OCI-M2 (cell line): ENCODE measurements around the gene CADM3.
A peak's percentile ranks its signal among the peaks of the same experiment; 100 is the strongest.

Source experiments
- DNase-seq: peaks from one replicate; lab custom pipeline; 2025; ENCODE audit not compliant: unreplicated experiment; lab: John Stamatoyannopoulos, UW

The CADM3 gene, protein sequence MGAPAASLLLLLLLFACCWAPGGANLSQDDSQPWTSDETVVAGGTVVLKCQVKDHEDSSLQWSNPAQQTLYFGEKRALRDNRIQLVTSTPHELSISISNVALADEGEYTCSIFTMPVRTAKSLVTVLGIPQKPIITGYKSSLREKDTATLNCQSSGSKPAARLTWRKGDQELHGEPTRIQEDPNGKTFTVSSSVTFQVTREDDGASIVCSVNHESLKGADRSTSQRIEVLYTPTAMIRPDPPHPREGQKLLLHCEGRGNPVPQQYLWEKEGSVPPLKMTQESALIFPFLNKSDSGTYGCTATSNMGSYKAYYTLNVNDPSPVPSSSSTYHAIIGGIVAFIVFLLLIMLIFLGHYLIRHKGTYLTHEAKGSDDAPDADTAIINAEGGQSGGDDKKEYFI

DNA sequence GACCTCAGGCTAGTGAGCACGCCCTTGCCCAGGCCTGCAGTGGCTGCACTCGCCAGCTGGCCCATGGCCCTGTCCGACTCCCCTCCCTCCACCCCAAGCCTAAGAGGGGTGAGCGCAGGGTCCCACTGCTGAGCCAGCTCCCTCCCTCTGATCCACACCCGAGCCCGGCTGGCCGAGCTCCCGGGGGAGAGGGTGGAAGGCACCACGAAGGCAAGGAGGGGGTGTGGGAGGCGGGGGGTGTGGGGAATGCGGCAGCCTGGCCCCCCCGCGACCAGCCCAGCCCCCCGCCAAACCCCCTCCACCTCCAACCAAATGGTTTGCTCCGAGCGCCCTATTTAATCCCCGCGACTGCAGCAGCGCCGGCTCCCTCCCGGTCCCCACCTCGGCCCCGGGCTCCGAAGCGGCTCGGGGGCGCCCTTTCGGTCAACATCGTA, at the start of gene CADM3:
CADM3 (plus strand) TSS at position 362 of the 434 bp plus-strand sequence. CDS start 151 bp downstream, outside the sequence.
- no peak for DNase-seq

DNA sequence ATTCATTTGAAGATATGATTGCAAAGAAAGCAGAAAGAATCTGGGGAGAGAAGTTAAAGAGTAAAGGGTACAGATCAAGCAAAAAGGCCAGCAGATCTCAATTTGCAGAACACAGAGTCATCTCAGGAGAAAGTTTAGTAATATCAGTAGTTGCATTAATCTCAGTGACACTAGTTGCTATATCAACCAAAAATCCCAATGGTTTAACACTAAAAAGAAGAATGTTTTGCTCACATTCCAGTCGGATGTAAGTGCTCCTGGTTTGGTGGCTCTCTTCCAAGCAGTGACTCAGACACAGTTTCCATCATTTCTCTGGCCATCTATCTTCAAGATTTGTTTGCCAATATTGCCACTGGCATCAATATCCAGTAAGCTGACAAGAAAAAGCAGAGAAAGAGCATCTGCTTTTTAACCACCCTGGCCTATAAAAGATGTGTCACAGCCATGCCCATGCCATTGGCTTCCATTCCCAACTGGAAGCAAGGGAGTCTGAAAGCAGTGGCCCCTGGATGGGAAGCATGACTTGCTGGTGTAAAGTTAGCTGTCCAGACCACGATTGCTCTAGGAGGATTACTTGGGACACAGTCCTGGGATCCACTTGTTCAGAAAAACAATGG, 49.3 kb upstream of the CADM3 start:
- no peak for DNase-seq

DNA sequence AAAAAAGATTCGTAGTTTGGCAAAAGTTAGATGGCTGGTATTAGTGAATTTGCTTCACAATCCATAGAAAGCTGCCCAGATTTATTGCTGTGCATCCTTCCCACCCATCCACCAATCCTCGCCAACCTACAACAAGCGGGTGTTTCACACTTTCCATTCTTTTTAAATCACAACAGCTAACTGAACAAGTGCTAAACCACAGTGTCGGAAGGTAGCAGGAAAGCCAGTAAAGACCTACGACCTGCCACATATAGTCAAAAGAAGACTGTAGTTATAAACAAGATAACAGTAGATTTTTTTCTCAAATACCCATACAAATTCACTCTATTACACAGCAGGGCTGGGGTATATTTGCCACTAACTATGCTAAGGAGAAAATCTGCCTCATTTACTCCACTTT, 47.8 kb upstream of the CADM3 start:
- no peak for DNase-seq

DNA sequence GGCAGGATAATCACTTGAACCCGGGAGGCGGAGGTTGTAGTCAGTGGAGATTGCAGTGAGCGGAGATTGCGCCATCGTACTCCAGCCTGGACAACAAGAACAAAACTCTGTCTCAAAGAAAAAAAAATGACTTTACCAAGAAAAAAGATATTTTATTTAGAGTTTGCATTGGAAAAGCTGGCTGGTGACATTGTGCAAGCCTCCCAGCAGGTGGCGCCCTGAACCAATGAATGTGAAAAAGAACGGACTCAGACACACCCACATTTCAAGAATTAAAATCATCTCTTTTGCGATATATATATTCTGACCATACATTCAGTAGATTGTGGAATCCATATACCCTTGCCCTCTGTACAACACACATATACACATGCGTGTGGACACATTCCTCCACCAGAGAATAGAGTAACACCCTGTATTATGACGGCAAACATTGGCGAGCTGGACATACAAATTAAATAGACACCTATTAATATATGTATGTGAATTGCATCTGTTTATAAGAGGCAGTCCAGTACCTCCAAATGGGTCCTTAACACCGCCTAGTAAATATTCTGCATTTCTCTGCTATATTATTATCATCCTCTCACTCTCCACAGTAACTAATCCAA, 39.0 kb upstream of the CADM3 start:
- DNase-seq = no peak

DNA sequence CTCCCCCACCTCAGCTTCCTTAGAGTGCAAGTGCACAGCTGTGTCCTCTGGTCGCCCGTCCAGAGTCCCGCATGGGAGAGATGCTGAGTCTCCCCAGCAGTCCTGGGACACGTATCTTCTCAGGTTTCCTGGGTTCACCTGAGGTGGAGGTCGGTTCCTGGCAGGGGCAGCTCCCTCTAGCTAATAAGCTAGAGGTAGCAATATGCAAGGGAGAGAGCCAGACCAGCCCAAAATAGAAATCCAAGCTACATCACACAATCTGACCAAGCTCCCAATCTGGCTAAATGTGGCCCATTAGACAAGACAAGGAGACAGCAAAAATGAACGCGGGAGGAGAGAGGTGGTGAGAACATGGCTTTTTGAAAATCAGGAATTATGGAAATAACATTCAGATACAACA, 30.9 kb upstream of the CADM3 start:
- no peak for DNase-seq

DNA sequence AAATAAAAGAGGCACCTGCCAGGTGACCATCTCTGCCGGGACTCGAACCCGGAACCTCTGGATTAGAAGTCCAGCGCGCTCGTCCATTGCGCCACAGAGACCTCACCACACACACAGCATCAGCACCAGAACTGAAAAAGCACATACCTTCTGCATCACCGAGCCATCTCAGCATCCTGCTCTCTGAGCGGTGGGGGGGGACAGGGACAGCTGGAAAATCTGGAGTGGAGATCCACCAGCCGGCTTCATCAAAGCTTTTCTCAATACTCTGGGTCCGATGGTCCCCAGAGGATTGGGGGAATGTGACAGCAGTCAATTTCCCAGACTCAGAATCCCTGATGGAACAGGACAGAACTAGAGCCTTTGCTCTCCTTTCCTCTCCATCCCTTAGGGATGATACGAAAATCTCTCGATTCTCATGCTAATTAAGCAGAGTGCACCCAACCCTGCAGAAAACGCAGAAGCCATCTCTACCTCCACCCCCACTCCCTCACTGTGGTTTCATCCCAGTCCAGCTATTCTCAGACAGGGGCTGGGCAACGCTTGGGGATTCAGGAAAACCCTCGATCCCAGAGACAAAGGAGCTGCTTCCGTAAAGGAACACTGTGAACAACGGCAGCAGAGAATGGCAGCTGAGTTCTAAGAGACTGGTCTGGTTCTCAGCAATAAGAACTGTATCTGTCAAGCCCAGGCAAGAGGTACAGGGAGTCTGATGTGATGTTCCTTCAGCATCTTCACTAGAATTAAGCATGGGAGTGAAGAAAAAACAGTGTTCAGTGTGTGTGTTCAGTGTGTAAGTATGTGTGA, 29.6 kb upstream of the CADM3 start:
- DNase-seq = no peak

DNA sequence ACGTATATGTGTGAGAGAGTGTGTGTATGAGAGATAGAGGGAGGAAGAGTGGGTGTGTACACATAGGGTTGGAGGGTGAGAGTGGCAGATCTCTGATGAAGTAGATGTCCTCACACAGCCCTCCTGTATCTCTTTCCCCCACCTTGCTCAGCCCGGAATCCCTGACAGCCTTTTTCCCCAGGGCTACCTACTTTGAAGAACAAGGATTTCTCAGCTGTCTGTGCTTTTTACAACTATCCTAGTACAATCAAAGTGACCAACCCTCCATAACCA, 29.1 kb upstream of the CADM3 start:
- DNase-seq = no peak

DNA sequence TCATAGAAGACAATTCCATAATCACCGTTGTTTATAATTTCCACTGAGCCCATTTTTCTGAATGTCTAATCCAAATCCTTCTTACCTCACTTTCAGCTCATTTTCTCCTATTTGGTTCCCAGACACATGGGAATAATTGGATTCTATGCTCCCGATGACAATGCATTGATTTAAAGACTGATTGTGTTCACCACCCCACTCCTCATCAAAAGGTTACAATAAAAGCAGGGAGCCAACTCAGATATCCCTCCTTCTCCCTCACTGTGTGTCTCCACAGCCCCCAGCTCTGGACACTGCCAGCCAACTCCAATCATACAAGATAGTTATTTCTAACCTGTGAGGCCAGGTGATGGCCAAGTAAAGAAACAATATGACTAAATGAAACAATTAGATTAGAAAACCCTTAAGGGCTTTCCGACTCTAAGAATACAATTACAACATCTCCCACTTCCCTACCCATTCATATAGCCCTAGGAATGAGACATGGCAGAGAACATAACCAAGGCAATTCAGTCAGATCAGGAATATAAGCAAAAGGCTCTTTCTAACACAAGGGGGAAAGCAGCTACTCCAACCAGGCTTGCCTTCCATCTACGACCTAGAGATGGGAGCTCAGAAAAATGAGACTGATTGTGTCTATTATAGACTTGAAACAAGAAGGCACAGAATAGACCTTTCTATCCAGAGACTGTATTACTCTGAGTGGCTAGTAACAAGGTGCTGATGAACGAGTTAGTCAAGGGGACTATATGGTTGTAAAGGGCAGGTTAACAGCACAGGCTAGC, 28.5 kb upstream of the CADM3 start:
- DNase-seq = no peak

DNA sequence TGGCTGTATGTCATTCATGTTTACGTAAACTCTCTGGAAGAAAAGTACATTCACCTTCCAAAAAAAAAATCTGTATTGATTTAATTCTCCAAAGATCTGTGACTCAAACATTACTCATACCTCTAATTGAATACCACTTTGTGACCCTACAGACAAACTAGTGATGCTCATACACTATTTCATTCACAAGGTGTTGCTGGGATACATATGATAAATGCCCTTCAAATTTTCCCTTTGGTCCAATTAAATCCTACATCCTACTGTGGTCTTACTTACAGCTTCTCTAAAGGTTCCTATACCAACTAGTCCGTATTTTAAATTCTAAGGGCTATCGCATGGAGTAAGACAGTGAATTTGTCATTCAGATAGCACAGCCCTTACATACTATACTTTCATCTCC, 26.8 kb upstream of the CADM3 start:
- DNase-seq = no peak

DNA sequence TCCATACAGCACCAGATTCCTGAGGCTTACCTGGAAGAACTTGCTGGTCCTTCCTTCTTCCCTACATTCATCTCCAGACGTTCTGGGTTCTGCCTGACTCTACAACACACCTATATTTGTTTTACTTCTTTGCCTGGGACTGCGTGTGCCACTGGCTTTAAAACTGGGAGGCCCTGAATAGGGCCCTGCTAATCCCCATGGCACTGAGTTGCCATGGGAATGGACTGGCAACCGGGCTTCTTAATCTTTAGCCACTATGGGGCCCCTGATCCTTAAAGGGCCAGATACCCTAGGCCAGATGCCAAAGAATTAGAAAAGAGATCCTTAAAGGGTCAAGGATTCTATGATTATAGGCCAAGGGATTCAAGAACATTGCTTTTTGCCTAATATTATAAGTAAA, 24.4 kb upstream of the CADM3 start:
- DNase-seq = no peak

DNA sequence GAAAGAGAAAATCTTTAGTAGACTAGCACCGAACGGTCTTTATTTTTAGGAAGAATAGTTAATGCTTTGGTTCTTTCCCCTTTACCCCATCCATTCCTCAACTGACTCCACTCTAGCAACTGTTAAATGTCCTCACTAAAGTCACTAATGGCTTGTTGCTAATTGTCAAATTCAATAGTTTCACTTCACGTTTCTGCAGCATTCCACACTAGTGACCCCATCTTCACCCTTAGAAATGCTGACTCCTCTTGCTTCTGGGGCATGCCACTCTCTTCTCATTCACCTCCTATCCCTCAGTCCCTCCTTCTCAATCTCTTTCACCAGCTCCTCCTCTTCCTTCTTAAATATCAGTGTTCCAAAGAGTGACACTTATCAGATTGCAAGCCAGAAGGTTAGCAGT, 19.4 kb upstream of the CADM3 start:
- no peak for DNase-seq

DNA sequence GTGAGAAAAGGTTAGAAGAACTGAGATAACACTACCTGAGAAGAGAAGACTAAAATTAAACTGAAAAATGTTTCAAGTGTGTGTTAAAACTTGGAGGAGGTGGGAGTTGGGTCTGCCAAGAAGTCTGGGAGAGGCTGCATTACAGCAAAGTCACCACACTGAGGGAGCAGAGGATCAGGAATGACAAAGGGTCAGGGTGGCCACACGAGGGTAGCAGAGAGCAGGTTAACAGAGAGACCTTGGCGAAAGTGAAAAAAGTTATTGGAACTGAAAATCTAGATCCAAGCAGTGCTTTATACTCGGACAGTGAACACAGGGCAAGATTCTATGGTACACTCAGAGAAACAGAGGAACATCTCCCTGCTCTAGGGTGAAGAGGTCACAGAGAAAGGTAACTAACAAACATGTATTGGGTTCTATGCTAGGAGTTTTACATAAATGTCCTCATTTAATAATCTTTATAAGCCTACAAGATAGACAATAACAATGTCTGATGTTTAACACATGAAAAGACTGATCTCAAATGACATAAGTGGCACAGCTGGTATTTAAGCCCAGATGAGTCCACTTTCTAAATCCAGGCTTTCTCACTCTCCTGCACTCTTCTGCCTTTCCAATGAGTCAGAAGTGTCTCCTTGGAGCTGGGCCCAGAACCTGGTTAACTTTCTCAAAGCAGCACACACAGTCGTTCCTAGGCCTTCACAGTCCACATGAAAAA, 10.3 kb upstream of the CADM3 start:
- DNase-seq = peak; percentile 40

DNA sequence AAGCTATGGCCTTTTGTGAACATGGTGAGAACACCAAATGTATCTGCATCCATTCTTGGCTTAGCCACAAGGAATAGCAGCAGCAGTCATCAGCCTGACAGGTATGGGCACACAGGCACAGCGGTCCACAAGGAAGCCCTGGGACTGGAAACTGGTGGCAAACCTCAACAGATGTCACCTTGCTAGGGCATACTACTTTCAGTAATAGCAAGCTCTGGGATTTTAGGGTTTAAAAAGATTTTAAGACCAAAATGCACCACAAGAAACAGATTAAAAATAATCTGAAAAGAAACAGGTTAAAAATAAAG, 9.7 kb upstream of the CADM3 start:
- no peak for DNase-seq

DNA sequence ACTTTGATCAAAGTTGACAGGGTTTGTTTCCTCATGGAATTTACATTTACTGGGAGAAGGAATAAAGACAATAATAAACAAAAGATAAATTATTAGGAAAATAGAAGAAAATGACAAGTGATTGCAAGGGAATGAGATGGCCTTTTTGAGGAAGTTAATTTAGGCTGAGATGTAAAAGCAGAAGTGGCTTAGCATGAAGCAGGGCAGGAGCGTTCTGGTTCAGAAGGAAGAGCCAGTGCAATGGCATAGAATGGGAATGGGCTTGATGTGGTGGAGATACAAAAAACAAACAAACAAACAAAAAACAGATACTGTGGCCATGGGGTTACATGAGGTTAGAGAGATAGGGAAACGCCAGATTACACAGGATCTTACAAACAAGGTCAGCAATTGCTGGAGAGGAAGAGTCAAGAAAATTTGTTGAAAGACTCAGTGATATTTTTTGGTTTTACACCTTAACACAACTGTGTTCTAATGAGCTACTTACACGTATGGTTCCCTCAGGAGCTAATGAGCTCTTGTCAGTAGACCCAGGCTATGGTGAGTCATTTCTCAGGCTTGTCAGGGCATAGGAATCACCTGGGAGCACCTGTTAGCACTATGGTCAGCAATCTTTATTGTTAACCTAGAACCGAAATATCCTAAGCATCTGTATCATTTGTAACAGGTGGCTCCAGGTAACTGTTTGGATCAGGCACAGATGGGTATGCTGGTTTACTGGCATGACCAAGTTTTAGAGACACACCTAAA, 8.7 kb upstream of the CADM3 start:
- no peak for DNase-seq

DNA sequence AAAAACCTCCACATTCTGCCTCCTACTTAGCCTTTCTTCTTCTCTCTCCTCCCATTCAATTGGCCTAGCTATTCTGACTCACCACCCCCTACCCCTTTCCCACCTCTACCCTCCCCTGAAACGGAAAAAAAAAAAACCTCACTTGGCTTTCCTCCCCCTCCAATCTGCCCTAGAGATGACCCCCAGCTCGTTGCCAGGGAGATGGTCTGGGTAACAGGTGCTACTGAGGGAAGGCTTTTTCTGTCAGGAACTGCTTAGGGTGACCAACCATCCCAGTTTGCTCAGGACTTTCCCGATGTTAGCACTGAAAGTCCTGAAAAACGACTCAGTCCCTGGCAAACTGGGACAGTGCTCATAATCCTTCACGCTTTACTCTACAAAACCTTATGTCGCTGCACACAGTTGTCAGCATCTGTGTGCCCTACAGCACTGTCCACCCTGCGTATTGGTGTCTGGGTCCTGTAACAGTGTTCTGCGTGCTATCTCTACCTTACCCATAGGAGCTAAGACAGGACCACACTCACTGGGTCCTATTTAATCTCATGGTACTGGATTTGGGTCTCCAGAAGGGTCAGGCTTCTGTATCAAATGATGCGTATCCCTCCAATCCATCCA, 7.7 kb upstream of the CADM3 start:
- no peak for DNase-seq

DNA sequence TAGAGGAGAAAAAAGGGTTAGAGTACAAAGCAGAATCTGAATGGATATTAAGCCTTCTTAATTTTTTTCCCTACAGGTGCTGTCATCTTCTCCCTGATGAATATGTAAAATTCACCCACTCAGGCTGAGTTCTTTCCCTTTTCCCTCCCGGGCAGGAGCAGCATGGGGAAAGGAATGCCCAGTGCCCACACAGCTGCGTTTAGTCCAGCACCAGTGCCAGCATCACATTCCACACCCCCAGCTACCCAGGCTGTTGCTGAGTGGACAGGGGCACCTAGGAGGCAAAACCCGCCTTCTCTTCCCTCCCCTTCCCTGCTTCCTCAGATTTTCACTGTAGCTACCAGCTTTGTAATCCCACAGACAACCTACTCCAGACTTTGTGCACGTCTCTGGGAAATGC, 3.4 kb upstream of the CADM3 start:
- no peak for DNase-seq

DNA sequence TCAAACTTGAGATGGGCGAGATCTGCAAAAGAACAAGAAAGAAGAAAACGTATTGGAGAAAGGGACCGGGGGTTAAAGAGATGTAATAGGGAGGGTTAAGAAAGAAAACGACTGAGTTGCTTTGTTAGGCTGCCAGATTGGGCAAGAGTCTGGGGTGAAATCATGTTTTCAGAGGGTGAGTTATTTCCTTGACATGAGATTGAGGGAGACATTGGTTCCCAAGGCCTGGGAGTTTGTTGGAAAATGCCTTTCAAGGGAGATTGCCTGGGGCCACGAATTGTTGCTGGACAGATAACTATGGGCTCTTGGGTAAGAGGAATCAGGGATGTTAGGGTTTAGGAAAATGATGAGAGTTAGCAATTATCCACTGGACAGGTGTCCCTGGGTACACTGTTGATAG, 776 bp upstream of the CADM3 start:
- no peak for DNase-seq

DNA sequence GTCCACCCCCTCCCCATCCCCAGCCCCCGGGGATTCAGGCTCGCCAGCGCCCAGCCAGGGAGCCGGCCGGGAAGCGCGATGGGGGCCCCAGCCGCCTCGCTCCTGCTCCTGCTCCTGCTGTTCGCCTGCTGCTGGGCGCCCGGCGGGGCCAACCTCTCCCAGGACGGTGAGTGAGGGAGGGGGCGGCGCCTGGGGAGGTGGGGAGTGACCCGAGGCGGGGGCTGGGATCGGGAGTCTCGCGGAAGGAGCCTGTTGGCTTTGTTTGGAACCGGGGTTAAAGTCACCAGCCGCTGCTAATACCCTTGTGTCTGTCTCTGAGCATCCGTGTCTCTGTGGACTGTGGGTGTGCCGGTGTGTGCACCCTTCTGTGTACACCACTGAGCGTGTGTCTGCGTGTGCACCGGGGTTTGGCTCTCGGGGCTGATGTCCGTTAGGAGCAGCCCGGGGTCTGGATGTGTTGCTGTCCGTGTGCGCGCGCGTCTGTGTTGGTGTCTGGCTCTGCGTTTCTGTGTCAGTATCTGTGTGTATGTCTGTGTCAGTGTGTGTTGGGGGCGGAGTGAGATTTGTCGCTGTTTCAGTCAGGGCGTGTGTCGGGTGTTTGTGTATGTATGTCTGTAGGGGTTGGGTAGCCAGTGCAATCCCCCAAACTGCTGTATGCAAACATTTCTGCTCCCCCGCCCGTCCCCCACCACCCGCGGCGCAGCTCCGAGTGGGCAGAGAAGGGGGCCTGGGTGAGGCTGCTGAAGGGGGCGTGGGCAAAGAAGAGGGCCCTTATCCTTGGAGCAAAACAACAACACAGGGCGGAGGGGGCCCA, 480 bp downstream of the CADM3 start:
- DNase-seq = no peak
